Endothelial cell of umbilical vein (primary cell): ENCODE data around the gene TAF15. TPM values are rescaled to one million over a fixed set of nuclear protein-coding genes. Genes with fewer than 3 reads are reported as not detected.

ENCODE experiments used
- BruUV-seq: library from RNA; stranded (reverse); fragments of 400-500 nt; replicated peaks from 2 replicates; lab custom pipeline; 2021; lab: Mats Ljungman, UMichigan
- CTCF ChIA-PET: fragments of 300-600, 350-600 bp; sonication (Branson Sonifier 250); formaldehyde crosslinking; loops from one replicate; lab custom pipeline; 2021; ENCODE audit warnings: antibody characterized with exemption, inconsistent platforms; lab: Charles Lee
- POLR2A ChIA-PET: fragments of 300-600, 350-600 bp; sonication (Branson Sonifier 250); formaldehyde crosslinking; loops from one replicate; lab custom pipeline; 2021; ENCODE audit warnings: antibody characterized with exemption, inconsistent platforms; lab: Charles Lee
- DNase-seq: peaks from one replicate; pipeline ENCODE4 v3.0.0-alpha.2; 2011; ENCODE audit warnings: low read depth, low spot score
- FAIRE-seq: peaks from 2 replicates; lab custom pipeline; 2011; peaks lifted over from hg19 to GRCh38; lab: Jason Lieb, UNC
- H2AFZ ChIP-seq: 2 replicates; pipeline ENCODE4 v1.6.0; 2012; ENCODE audit warnings: low read depth, low read length, control low read depth, inconsistent platforms
- H3K27ac ChIP-seq: 2 replicates; pipeline ENCODE4 v1.5.1; 2011; ENCODE audit warnings: low read depth, mild to moderate bottlenecking, control low read depth, low read length, moderate library complexity; ENCODE audit not compliant: insufficient read depth
- H3K27me3 ChIP-seq, 2 experiments: 2 replicates each; pipeline versions ENCODE4 v1.6.0 to v1.6.1; 2011; ENCODE audit warnings: low read length in 2 of 2, mixed read lengths in 1 of 2; ENCODE audit not compliant: control insufficient read depth in 2 of 2, insufficient read depth in 2 of 2
- H3K36me3 ChIP-seq, 2 experiments: 2 replicates in 1 of 2; 3 replicates in 1 of 2; pipeline ENCODE4 v1.5.1; 2011; ENCODE audit warnings: low read length in 2 of 2, mild to moderate bottlenecking in 1 of 2, moderate library complexity in 1 of 2; ENCODE audit not compliant: control insufficient read depth in 2 of 2, insufficient read depth in 2 of 2; ENCODE audit errors: extremely low read depth in 1 of 2
- H3K4me1 ChIP-seq: 3 replicates; pipeline ENCODE4 v1.5.1; 2011; ENCODE audit warnings: mild to moderate bottlenecking, low read length; ENCODE audit not compliant: control insufficient read depth, insufficient read depth; ENCODE audit errors: extremely low read depth
- H3K4me2 ChIP-seq: 2 replicates; pipeline ENCODE4 v1.6.1; 2011; ENCODE audit warnings: low read length, control low read depth, mixed read lengths; ENCODE audit not compliant: insufficient read depth
- H3K4me3 ChIP-seq, 3 experiments: fragments of 200-600 bp in 1 of 3; sonication (generic), shearing (Covaris generic) in 1 of 3; replicated peaks in 1 of 3; 2 replicates each; pipeline ENCODE4 v1.5.1; 2011 to 2016; ENCODE audit warnings: control low read depth in 3 of 3, low read length in 3 of 3, mild to moderate bottlenecking in 2 of 3, inconsistent platforms in 1 of 3, low read depth in 1 of 3, moderate library complexity in 1 of 3; ENCODE audit not compliant: insufficient read depth in 1 of 3
- H3K79me2 ChIP-seq: 2 replicates; pipeline ENCODE4 v1.6.0; 2012; ENCODE audit warnings: low read length, inconsistent platforms; ENCODE audit not compliant: control insufficient read depth, insufficient read depth
- H3K9ac ChIP-seq: replicated peaks from 2 replicates; pipeline ENCODE3; 2011; ENCODE audit warnings: low read length, control low read depth; ENCODE audit not compliant: insufficient read depth; ENCODE audit errors: extremely low read depth
- H3K9me1 ChIP-seq: replicated peaks from 3 replicates; pipeline ENCODE4 v1.6.0; 2011; ENCODE audit warnings: mild to moderate bottlenecking, low read length; ENCODE audit not compliant: control insufficient read depth, insufficient read depth; ENCODE audit errors: extremely low read depth
- H3K9me3 ChIP-seq: replicated peaks from 2 replicates; pipeline ENCODE4 v1.5.1; 2012; ENCODE audit warnings: low read length, inconsistent platforms; ENCODE audit not compliant: control insufficient read depth, insufficient read depth
- H4K20me1 ChIP-seq: replicated peaks from 2 replicates; pipeline ENCODE3; 2011; ENCODE audit warnings: mild to moderate bottlenecking, low read length; ENCODE audit not compliant: control insufficient read depth, insufficient read depth; ENCODE audit errors: extremely low read depth
- EZH2 ChIP-seq: IDR thresholded peaks from 2 replicates; pipeline ENCODE4 v1.6.1; 2012; ENCODE audit warnings: borderline replicate concordance, low read depth, mild to moderate bottlenecking, moderate library complexity, low read length, inconsistent platforms; ENCODE audit not compliant: severe bottlenecking
- FOS ChIP-seq: IDR thresholded peaks from 2 replicates; pipeline ENCODE4 v1.6.1; 2011; ENCODE audit warnings: mild to moderate bottlenecking, low read length, moderate library complexity, borderline replicate concordance; ENCODE audit not compliant: insufficient read depth
- GATA2 ChIP-seq: IDR thresholded peaks from 2 replicates; pipeline ENCODE4 v1.7.0; 2011; ENCODE audit warnings: low read depth, mild to moderate bottlenecking, moderate library complexity, mixed read lengths, low read length; ENCODE audit not compliant: insufficient read length, insufficient read depth
- JUN ChIP-seq: IDR thresholded peaks from 2 replicates; pipeline ENCODE4 v1.6.1; 2011; ENCODE audit warnings: borderline replicate concordance, low read depth; ENCODE audit not compliant: insufficient read length, insufficient read depth
- MYC ChIP-seq: IDR thresholded peaks from one replicate; pipeline ENCODE4 v1.6.1; 2011; ENCODE audit warnings: mild to moderate bottlenecking, low read depth, low read length
- POLR2A ChIP-seq: IDR thresholded peaks from 2 replicates; pipeline ENCODE4 v1.6.1; 2012; ENCODE audit warnings: low read depth, mild to moderate bottlenecking, control low read depth, low read length
- POLR2AphosphoS5 ChIP-seq: IDR thresholded peaks from 2 replicates; pipeline ENCODE4 v1.6.1; 2012; ENCODE audit warnings: low read depth, mild to moderate bottlenecking, control low read depth, low read length, moderate library complexity; ENCODE audit not compliant: insufficient read depth
- dilution Hi-C: fragments of 300-500 bp; cut with MboI; formaldehyde crosslinking; loops from one replicate; pipeline ENCODE4 v1.15.0; 2019; ENCODE audit warnings: low sequenced_read_pairs; ENCODE audit not compliant: extremely low pct_ligation_motif_present
- intact Hi-C: fragments of 100-400 bp; cut with micrococcal nuclease; formaldehyde crosslinking; loops from one replicate; pipeline ENCODE4 v1.10.0; 2022
- polyA plus RNA-seq, 4 experiments: library from polyadenylated mRNA; depleted of rRNA in 3 of 4; stranded (reverse) in 3 of 4; unstranded in 1 of 4; fragments of >200 nt; gene quantifications; 2 replicates each; pipeline versions ENCODE4 v1.2.1 to v1.2.3, GENCODE V29; 2011 to 2012; ENCODE audit warnings: missing spikeins in 1 of 4
- total RNA-seq: library from RNA; stranded (reverse); gene quantifications from 2 replicates; pipeline ENCODE4 v1.2.3, GENCODE V29; 2021
- TF ChIP-seq, protein P1 (sequence below): IDR thresholded peaks from 2 replicates; pipeline ENCODE4 v1.6.1; 2011; ENCODE audit not compliant: insufficient read depth, insufficient read length
- TF ChIP-seq, protein P2 (sequence below), 2 donors: IDR thresholded peaks; 1 replicate in 1 of 2; 2 replicates in 1 of 2; pipeline ENCODE4 v1.5.1; 2011; ENCODE audit warnings: low read length in 2 of 2, mild to moderate bottlenecking in 2 of 2, moderate library complexity in 2 of 2, control low read depth in 1 of 2, inconsistent platforms in 1 of 2, low read depth in 1 of 2; ENCODE audit not compliant: insufficient read depth in 1 of 2; ENCODE audit errors: extremely low read depth in 1 of 2

The TAF15 gene
- total and polyA plus RNA-seq, 2 donors (not counting 3 experiments of a cell fraction or from before 2014, with no cell fraction given) = 59.4 to 247 TPM

DNA sequence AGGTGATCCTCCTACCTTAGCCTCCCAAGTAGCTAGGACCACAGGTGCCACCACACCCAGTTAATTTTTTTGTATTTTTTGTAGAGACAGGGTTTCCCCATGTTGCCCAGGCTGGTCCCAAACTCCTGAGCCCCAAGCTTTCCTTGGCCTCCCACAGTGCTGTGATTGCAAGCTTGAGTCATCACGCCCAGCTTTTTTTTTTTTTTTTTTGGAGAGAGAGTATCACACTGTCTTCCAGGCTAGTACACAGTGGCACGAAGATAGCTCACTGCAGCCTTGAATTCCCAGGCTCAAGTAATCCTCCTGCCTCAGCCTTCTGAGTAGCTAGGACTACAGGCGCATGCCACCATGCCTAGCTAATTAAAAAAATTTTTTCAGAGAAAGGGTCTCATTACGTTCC, 32.2 kb downstream of the TAF15 start:
- no peak for DNase-seq
- Histone ChIP-seq H4K20me1 (no peaks in the 10 kb centered on the region), H3K9me3 (no peaks in the 10 kb centered on the region), H3K79me2 (peaks cover 5% of the 10 kb centered on the region), H3K27me3 (no peaks in the 10 kb centered on the region), H3K9ac (no peak overlapping the region), H3K9me1 (no peaks in the 10 kb centered on the region), H2AFZ (no peak overlapping the region), H3K27ac (no peak overlapping the region), H3K4me1 (no peaks in the 10 kb centered on the region), H3K4me3 (no peak overlapping the region), H3K36me3 (peaks cover 37 to 47% of the 10 kb centered on the region in 2 experiments), H3K4me2 (no peak overlapping the region)
- no peak for FAIRE-seq
- dilution Hi-C loops (no loop called here), intact Hi-C loops (loop anchor here (10.0 kb wide), 2 partner anchors 103 to 233 kb away; partner anchors contain the start of gene LYZL6)
- ChIA-PET CTCF (interaction anchor here (0.9 to 1.7 kb wide), 5 partner anchors 8 to 77 kb away, joined by 3 to 4 read pairs (median 3); no protein-coding TSS in a partner anchor), POLR2A (interaction anchor here (0.7 kb wide), 2 partner anchors 8 to 13 kb away, joined by 3 to 5 read pairs; no protein-coding TSS in a partner anchor)
- TF ChIP-seq, protein P1, sequence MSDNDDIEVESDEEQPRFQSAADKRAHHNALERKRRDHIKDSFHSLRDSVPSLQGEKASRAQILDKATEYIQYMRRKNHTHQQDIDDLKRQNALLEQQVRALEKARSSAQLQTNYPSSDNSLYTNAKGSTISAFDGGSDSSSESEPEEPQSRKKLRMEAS = no peak
- TF ChIP-seq POLR2A (no peak), EZH2 (no peak), FOS (no peak), MYC (no peak), GATA2 (no peak), POLR2AphosphoS5 (no peak), JUN (no peak)
- TF ChIP-seq, protein P2, sequence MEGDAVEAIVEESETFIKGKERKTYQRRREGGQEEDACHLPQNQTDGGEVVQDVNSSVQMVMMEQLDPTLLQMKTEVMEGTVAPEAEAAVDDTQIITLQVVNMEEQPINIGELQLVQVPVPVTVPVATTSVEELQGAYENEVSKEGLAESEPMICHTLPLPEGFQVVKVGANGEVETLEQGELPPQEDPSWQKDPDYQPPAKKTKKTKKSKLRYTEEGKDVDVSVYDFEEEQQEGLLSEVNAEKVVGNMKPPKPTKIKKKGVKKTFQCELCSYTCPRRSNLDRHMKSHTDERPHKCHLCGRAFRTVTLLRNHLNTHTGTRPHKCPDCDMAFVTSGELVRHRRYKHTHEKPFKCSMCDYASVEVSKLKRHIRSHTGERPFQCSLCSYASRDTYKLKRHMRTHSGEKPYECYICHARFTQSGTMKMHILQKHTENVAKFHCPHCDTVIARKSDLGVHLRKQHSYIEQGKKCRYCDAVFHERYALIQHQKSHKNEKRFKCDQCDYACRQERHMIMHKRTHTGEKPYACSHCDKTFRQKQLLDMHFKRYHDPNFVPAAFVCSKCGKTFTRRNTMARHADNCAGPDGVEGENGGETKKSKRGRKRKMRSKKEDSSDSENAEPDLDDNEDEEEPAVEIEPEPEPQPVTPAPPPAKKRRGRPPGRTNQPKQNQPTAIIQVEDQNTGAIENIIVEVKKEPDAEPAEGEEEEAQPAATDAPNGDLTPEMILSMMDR (IDR thresholded peaks at IDR 0.05; ENCODE audit: extremely low read depth in 1 of 2, insufficient read depth in 1 of 2, low read depth in 1 of 2, low read length in 2 of 2) = no peak
- BruUV-seq = no TSS peak
